Measurements from ENCODE around the gene B4GALNT2. TPM values are rescaled to one million over a fixed set of nuclear protein-coding genes. Genes with fewer than 3 reads are reported as not detected.

B4GALNT2 gene
- total RNA-seq, 2 donors from 2014 or later: not detected

- H3K9me3 ChIP-seq: no peaks in the 10 kb centered on the region
- intact Hi-C loops (cut with DNase I): no loop called here
- no peak for DNase-seq
- peaks cover 16% of the 10 kb centered on the region for H3K4me1 ChIP-seq
- peak overlapping the region in 2 of 4 donors; percentile 21 to 51 for H3K27ac ChIP-seq
- 88 to 90% methylated on average over 9 to 11 of the region's 13 CpGs for WGBS, 2 donors
- H3K4me3 ChIP-seq: no peak overlapping the region
- H3K27me3 ChIP-seq: no peaks in the 10 kb centered on the region
- TF ChIP-seq CTCF (IDR thresholded peaks at IDR 0.05): no peak
- TF ChIP-seq POLR2A (IDR thresholded peaks at IDR 0.05): no peak
- no peaks in the 10 kb centered on the region for H3K36me3 ChIP-seq (replicated peaks in 1 of 2; ENCODE audit: insufficient read depth in 1 of 2, low read depth in 2 of 2)
- no peak for ATAC-seq
These were observed 83.9 kb downstream of the B4GALNT2 start for GRCh38 chr17:49216482-49216881.

GRCh38 chr17:49216953-49217650 lies 84.5 kb downstream of the B4GALNT2 start:
- no peaks in the 10 kb centered on the region for H3K9me3 ChIP-seq
- intact Hi-C loops (cut with DNase I): no loop called here
- H3K27me3 ChIP-seq: no peaks in the 10 kb centered on the region
- WGBS, 2 donors: 62 to 68% methylated on average over 11 of the region's 11 CpGs
- H3K4me3 ChIP-seq: no peak overlapping the region
- ATAC-seq: peak; percentile 43
- H3K4me1 ChIP-seq: peaks cover 16% of the 10 kb centered on the region
- peak overlapping the region in 2 of 4 donors; percentile 21 to 68 for H3K27ac ChIP-seq
- DNase-seq: peak in 2 of 4 donors; percentile 18 to 73
- TF ChIP-seq POLR2A (IDR thresholded peaks at IDR 0.05) (no peak), CTCF (IDR thresholded peaks at IDR 0.05) (no peak)
- H3K36me3 ChIP-seq (replicated peaks in 1 of 2; ENCODE audit: insufficient read depth in 1 of 2, low read depth in 2 of 2): no peaks in the 10 kb centered on the region

GRCh38 chr17:49217651-49218413 lies 85.3 kb downstream of the B4GALNT2 start:
- ATAC-seq (no peak), DNase-seq (peak in 2 of 4 donors; percentile 16 to 77)
- TF ChIP-seq CTCF (IDR thresholded peaks at IDR 0.05): no peak
- TF ChIP-seq POLR2A (IDR thresholded peaks at IDR 0.05): peak in 1 of 3 donors; percentile 31
- Histone ChIP-seq H3K36me3 (replicated peaks in 1 of 2; ENCODE audit: insufficient read depth in 1 of 2, low read depth in 2 of 2) (no peaks in the 10 kb centered on the region), H3K27me3 (no peaks in the 10 kb centered on the region), H3K4me3 (no peak overlapping the region), H3K9me3 (no peaks in the 10 kb centered on the region), H3K4me1 (peaks cover 16% of the 10 kb centered on the region), H3K27ac (peak overlapping the region in 1 of 4 donors; percentile 68)
- 54 to 63% methylated on average over 13 to 16 of the region's 17 CpGs for WGBS, 2 donors
- intact Hi-C loops (cut with DNase I): no loop called here

- TF ChIP-seq CTCF (IDR thresholded peaks at IDR 0.05): no peak
- TF ChIP-seq POLR2A (IDR thresholded peaks at IDR 0.05): no peak
- H3K36me3 ChIP-seq (replicated peaks in 1 of 2; ENCODE audit: insufficient read depth in 1 of 2, low read depth in 2 of 2): no peaks in the 10 kb centered on the region
- peak in 1 of 4 donors; percentile 54 for DNase-seq
- no peak overlapping the region for H3K4me3 ChIP-seq
- no peak for ATAC-seq
- peaks cover 0 to 2% of the 10 kb centered on the region in 2 donors for H3K27me3 ChIP-seq
- peaks cover 20% of the 10 kb centered on the region for H3K4me1 ChIP-seq
- intact Hi-C loops (cut with DNase I): no loop called here
- H3K27ac ChIP-seq: peak overlapping the region in 1 of 4 donors; percentile 68
- H3K9me3 ChIP-seq: no peaks in the 10 kb centered on the region
- WGBS, 2 donors: 24 to 37% methylated on average over 15 to 37 of the region's 37 CpGs
These were observed 86.7 kb downstream of the B4GALNT2 start for GRCh38 chr17:49218941-49219913.
